GM12873 (cell line): ENCODE measurements around the gene MYO5C.

ENCODE experiments used
- TF ChIP-seq, protein P1 (sequence below): IDR thresholded peaks from 2 replicates; pipeline ENCODE4 v1.5.1; 2012; ENCODE audit warnings: low read depth, mild to moderate bottlenecking, moderate library complexity, low read length, control low read depth; ENCODE audit not compliant: insufficient read depth; ENCODE audit errors: missing control alignments

Gene MYO5C

DNA sequence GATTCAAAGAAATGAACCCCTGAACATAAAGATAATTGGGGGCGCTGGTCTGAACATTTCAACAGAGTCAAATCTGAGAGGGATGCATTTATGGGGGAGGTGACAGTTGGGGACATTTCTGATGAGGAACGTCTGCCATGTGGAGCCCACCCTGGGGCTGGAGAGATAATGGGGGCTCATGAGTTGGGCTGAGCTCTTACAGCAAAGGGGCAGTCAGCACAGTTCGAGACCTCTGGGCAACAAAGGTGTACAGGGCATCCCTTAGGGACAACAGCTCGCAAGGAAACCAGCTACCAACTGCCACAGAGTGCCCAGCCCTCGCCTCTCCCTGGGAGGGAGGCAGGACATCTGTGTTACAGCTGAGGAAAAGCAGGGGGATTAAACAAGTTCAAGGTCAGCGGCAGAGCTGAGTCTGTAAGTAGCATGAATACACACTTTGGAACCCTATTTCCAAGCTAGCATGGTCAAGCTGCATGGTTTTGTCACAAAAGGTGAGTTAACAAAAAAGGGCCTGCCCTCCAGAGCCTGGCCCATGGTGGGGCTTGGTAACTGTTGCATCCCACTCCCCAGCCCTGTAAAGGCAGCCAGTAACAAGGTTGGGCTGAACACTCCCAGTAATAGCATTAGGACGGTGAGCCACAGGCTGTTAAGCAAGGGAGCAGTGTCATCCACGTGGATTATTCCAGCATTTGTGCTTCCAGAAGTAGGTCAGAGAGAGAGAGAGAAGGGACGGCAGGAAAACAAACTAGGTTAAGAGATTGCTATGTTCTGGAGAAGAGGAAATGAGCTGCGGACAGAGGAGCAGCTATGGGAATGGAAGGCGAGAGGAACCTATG is 108.7 kb downstream of the MYO5C start:
- TF ChIP-seq, protein P1, sequence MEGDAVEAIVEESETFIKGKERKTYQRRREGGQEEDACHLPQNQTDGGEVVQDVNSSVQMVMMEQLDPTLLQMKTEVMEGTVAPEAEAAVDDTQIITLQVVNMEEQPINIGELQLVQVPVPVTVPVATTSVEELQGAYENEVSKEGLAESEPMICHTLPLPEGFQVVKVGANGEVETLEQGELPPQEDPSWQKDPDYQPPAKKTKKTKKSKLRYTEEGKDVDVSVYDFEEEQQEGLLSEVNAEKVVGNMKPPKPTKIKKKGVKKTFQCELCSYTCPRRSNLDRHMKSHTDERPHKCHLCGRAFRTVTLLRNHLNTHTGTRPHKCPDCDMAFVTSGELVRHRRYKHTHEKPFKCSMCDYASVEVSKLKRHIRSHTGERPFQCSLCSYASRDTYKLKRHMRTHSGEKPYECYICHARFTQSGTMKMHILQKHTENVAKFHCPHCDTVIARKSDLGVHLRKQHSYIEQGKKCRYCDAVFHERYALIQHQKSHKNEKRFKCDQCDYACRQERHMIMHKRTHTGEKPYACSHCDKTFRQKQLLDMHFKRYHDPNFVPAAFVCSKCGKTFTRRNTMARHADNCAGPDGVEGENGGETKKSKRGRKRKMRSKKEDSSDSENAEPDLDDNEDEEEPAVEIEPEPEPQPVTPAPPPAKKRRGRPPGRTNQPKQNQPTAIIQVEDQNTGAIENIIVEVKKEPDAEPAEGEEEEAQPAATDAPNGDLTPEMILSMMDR: no peak

- TF ChIP-seq, protein P1: no peak
Measured at GRCh38 chr15:52185151-52185561, 110.4 kb downstream of the MYO5C start.

- TF ChIP-seq, protein P1: no peak
Measured at GRCh38 chr15:52184721-52185120, 110.9 kb downstream of the MYO5C start.

GRCh38 chr15:52183562-52184173 is 111.9 kb downstream of the MYO5C start:
- TF ChIP-seq, protein P1: peak; percentile 74

DNA sequence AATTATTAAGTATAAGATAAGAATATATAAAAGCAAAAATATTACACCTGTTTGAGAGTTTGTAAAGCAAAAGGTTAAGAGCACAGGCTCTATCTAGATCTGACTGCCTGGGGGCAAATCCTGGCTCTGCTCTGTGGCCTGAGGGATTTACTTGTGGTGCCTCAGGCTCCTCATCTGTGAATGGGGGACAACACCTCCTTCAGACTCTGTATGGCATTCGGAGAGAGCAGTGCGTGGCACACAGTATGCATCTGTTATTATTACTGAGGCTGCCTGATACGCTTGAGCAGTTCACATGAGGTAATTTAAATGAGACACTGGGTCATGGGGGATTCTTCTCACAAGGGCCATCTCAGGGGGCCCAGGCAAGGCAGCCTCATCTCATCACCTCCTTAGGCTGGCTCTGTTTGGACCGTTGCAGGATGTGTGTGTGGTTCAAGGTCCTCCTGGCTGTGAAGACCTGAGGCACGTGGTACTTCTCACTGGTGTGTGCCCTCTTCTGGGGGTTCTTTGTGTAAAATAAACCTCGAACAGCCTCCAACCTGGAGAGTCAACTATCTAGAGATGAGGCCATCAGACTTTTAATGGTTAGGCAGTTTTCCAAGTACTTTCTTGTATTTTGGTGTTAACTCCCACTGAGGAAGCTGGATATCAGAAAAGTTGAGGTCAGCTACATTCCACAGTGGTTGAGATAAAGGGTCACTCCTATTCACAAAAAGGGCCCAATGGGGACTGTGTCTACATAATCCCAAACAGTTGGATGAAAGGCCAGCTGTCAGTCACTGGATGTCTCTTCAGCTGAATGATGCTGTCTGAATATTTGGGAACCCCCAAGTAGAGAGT is 113.4 kb downstream of the MYO5C start:
- TF ChIP-seq, protein P1: no peak

- TF ChIP-seq, protein P1: no peak
Measured at GRCh38 chr15:52180851-52181450, 114.7 kb downstream of the MYO5C start.

- TF ChIP-seq, protein P1: no peak
Measured at GRCh38 chr15:52180196-52180835, 115.3 kb downstream of the MYO5C start.
